Measurements from ENCODE around the gene CLCN7. TPM values are rescaled to one million over a fixed set of nuclear protein-coding genes. Genes with fewer than 3 reads are reported as not detected.

CLCN7 gene
- total and polyA plus RNA-seq, 2 of the 4 experiments (the other 2 are of a cell fraction), result 10.8 to 45.2 TPM

- no peak for TF ChIP-seq CEBPB (IDR thresholded peaks at IDR 0.05; ENCODE audit: low read depth, low read length)
- TF ChIP-seq BHLHE40 (IDR thresholded peaks at IDR 0.05; ENCODE audit: low read depth, low read length), result no peak
- no peak for TF ChIP-seq RFX5 (IDR thresholded peaks at IDR 0.05; ENCODE audit: low read depth, low read length)
- TF ChIP-seq NFE2L2 (IDR thresholded peaks at IDR 0.05; ENCODE audit: low read depth, low read length), result no peak
- TF ChIP-seq SMC3 (IDR thresholded peaks at IDR 0.05; ENCODE audit: low read depth, low read length), result no peak
- TF ChIP-seq ELK1 (IDR thresholded peaks at IDR 0.05; ENCODE audit: borderline replicate concordance, low read depth, low read length), result no peak
- no peak for TF ChIP-seq CTCF (conservative IDR thresholded peaks at IDR 0.05; ENCODE audit: low read depth, low read length)
- TF ChIP-seq MXI1 (IDR thresholded peaks at IDR 0.05; ENCODE audit: borderline replicate concordance, low read depth, low read length), result no peak
- TF ChIP-seq USF2 (IDR thresholded peaks at IDR 0.05; ENCODE audit: low read depth, low read length), result no peak
- no peak for TF ChIP-seq POLR2A (IDR thresholded peaks at IDR 0.05; ENCODE audit: low read depth, low read length)
- TF ChIP-seq MAFK (IDR thresholded peaks at IDR 0.05; ENCODE audit: low read depth, low read length), result no peak
- no peak for TF ChIP-seq RCOR1 (IDR thresholded peaks at IDR 0.05; ENCODE audit: insufficient replicate concordance, low read length)
- no peak for TF ChIP-seq FOS (IDR thresholded peaks at IDR 0.05; ENCODE audit: low read depth, low read length)
- TF ChIP-seq CHD1 (IDR thresholded peaks at IDR 0.05; ENCODE audit: low read depth, low read length), result no peak
- no peak for TF ChIP-seq RAD21 (IDR thresholded peaks at IDR 0.05; ENCODE audit: low read length)
- no peak for TF ChIP-seq MAZ (IDR thresholded peaks at IDR 0.05; ENCODE audit: borderline replicate concordance, low read depth, low read length)
- 67% methylated on average over 9 of the region's 20 CpGs; no CpG with 5 or more reads in 1 of the 2 experiments for WGBS, 2 experiments (ENCODE audit: extremely low coverage in 2 of 2, insufficient read length in 1 of 2)
- ATAC-seq (ENCODE audit: low read depth), result no peak
These were observed 43.1 kb downstream of the CLCN7 start for GRCh38 chr16:1431497-1432270.

More at GRCh38 chr16:1431497-1432270, 43.1 kb downstream of the CLCN7 start:
- Histone ChIP-seq H3K18ac (ENCODE audit: low read depth, low read length) (no peak overlapping the region), H2AK5ac (ENCODE audit: low read depth, low read length) (no peak overlapping the region), H2BK5ac (ENCODE audit: low read depth, low read length, poor library complexity, severe bottlenecking) (no peak overlapping the region), H2BK15ac (ENCODE audit: low read depth, low read length) (no peak overlapping the region), H3K4ac (ENCODE audit: low read depth, low read length) (no peak overlapping the region), H3K79me1 (ENCODE audit: low read depth in 1 of 2, low read length in 2 of 2) (no peaks in the 10 kb centered on the region), H3K9me1 (ENCODE audit: insufficient read depth, low read length) (no peaks in the 10 kb centered on the region), H4K20me1 (ENCODE audit: insufficient read depth, low read length) (no peaks in the 10 kb centered on the region), H3K27ac (ENCODE audit: insufficient read depth, low read length) (no peak overlapping the region), H3K56ac (ENCODE audit: extremely low read depth, insufficient read depth, low read length) (no peak overlapping the region), H3K27me3 (ENCODE audit: control insufficient read depth, insufficient read depth, low read length) (peaks cover 10% of the 10 kb centered on the region; the same call in 1 of the 2 replicates), H4K91ac (ENCODE audit: insufficient read depth, low read depth, low read length) (no peak overlapping the region), H4K8ac (ENCODE audit: low read depth in 2 of 2, low read length in 2 of 2) (no peak overlapping the region), H4K5ac (ENCODE audit: low read depth, low read length) (no peak overlapping the region), H3K9me3 (ENCODE audit: control insufficient read depth, insufficient read depth, low read length) (no peaks in the 10 kb centered on the region), H2BK120ac (ENCODE audit: low read depth, low read length) (no peak overlapping the region), H2BK20ac (ENCODE audit: low read depth, low read length) (no peak overlapping the region), H2AFZ (replicated peaks; ENCODE audit: low read length, poor library complexity) (no peak overlapping the region), H2AK9ac (replicated peaks; ENCODE audit: low read depth, low read length, poor library complexity) (no peak overlapping the region), H3K23ac (ENCODE audit: low read depth, low read length) (no peak overlapping the region), H3K4me1 (ENCODE audit: control insufficient read depth, insufficient read depth, low read length) (no peaks in the 10 kb centered on the region), H3K36me3 (ENCODE audit: control insufficient read depth, insufficient read depth, low read length) (no peaks in the 10 kb centered on the region), H3K4me3 (ENCODE audit: insufficient read depth, low read depth, low read length) (no peak overlapping the region), H3K4me2 (ENCODE audit: low read depth, low read length) (no peak overlapping the region), H3K9ac (ENCODE audit: low read depth, low read length) (no peak overlapping the region), H3K14ac (replicated peaks; ENCODE audit: low read depth, low read length) (no peak overlapping the region)
- intact Hi-C loops (cut with micrococcal nuclease), result no loop called here
- BruUV-seq (replicated peaks), result no TSS peak
- ChIA-PET POLR2A (ENCODE audit: unreplicated experiment) (no interaction called here), CTCF (no interaction called here)
- in situ Hi-C loops (cut with MboI; ENCODE audit: low sequenced_read_pairs), result no loop called here
- no peak for DNase-seq
- dilution Hi-C loops (cut with HindIII; ENCODE audit: low sequenced_read_pairs, unreplicated experiment), result no loop called here

All from IMR-90 (cell line).